GM12865 (cell line): Measurements from ENCODE around the gene TSPAN10.

Experiments
- DNase-seq: peaks from one replicate; pipeline ENCODE4 v3.0.0; 2010; ENCODE audit warnings: low read depth
- H3K4me3 ChIP-seq: 2 replicates; pipeline ENCODE4 v1.5.1; 2011; ENCODE audit warnings: mild to moderate bottlenecking, low read depth, low read length, control low read depth
- CTCF ChIP-seq: IDR thresholded peaks from 2 replicates; pipeline ENCODE4 v1.5.1; 2011; ENCODE audit warnings: low read length, control low read depth, low read depth, inconsistent platforms; ENCODE audit not compliant: insufficient read depth; ENCODE audit errors: missing control alignments

Gene TSPAN10

GRCh38 chr17:81680150-81680549, 43.2 kb downstream of the TSPAN10 start:
- no peak for DNase-seq
- no peak overlapping the region for H3K4me3 ChIP-seq
- TF ChIP-seq CTCF = no peak

- no peak for DNase-seq
- no peak overlapping the region for H3K4me3 ChIP-seq
- TF ChIP-seq CTCF = no peak
These were observed 44.7 kb downstream of the TSPAN10 start for GRCh38 chr17:81681672-81682071.

GRCh38 chr17:81682565-81683207, 45.7 kb downstream of the TSPAN10 start:
- no peak for DNase-seq
- no peak for TF ChIP-seq CTCF
- peak overlapping the region; percentile 88 for H3K4me3 ChIP-seq

- TF ChIP-seq CTCF = no peak
- peak overlapping the region; percentile 88 for H3K4me3 ChIP-seq
- DNase-seq = no peak
These were observed 46.2 kb downstream of the TSPAN10 start for GRCh38 chr17:81683208-81683583.

- TF ChIP-seq CTCF = no peak
- DNase-seq = peak; percentile 99
These were observed 46.8 kb downstream of the TSPAN10 start, which contains the start of the genes ARL16 and HGS for GRCh38 chr17:81683584-81684441. ARL16 (minus strand) TSS chr17:81683797; CDS start chr17:81683753, 44 bp downstream. HGS (plus strand) TSS chr17:81684011; CDS start chr17:81684067, 56 bp downstream.

GRCh38 chr17:81684442-81684911, 47.5 kb downstream of the TSPAN10 start:
- DNase-seq = no peak
- peak overlapping the region; percentile 94 for H3K4me3 ChIP-seq

More at GRCh38 chr17:81683584-81684441, 46.8 kb downstream of the TSPAN10 start, which contains the start of the genes ARL16 and HGS:
- H3K4me3 ChIP-seq = peak within 1 kb of the TSS; percentile 94

More at GRCh38 chr17:81684442-81684911, 47.5 kb downstream of the TSPAN10 start:
- TF ChIP-seq CTCF = no peak
